ENCODE results near the gene C17orf113.
"Not testable (repeated sequence)": the region's sequence is repeated elsewhere in the genome, so short reads cannot be mapped to it uniquely, and the experiment has no call there.

Gene C17orf113

GRCh38 chr17:42042598-42043319 is 7.6 kb downstream of the C17orf113 start:
- DNase-seq (ENCODE audit: low read depth) = no peak

GRCh38 chr17:42041619-42042018 is 8.8 kb downstream of the C17orf113 start:
- DNase-seq (ENCODE audit: low read depth) = no peak

GRCh38 chr17:42040818-42041217 is 9.6 kb downstream of the C17orf113 start:
- DNase-seq (ENCODE audit: low read depth) = no peak

GRCh38 chr17:42039794-42040763 is 10.3 kb downstream of the C17orf113 start:
- no peak for DNase-seq (ENCODE audit: low read depth)

- no peak for DNase-seq (ENCODE audit: low read depth)
Observed at GRCh38 chr17:42038221-42038973, 12.0 kb downstream of the C17orf113 start.

DNA sequence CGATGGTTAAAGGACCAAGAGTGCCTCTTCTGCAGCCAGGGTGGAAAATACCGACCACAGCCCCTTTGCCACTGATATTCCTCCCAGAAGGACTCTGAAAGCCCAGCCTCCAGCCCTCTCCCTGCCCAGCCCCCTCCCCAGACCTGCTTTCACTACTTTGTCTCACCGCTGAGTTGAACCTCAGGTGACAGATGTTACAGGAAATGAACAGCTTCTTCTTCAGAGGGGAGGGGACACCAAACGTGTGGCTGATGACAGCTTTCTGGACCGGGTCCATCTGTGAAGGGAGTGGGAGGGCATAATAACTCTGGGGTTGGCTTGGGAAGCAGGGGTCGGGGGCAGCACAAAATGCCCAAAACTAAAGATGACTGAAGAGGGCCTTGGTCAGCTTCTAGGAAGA is 16.3 kb downstream of the C17orf113 start:
- no peak for DNase-seq (ENCODE audit: low read depth)

DNA sequence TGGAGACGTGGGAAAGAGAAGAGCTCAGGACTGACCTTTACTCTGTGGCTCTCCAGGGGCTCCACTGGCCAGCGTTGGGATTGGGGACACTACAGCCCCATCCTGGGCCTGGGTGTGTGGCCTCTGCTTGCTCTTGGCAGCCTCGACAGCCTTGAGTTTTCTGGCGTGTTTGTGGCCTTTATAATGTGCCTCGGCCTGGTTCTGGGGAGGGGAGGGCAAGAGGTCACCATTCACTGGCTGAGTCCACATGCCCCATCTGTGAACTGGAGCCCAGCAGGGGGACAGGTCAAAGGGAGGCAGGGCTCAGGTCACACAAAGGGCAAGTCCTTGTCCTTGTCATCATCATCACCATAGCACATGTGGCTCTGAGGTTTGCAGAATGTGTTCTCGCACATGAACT is 18.8 kb downstream of the C17orf113 start:
- DNase-seq (ENCODE audit: low read depth) = no peak

DNA sequence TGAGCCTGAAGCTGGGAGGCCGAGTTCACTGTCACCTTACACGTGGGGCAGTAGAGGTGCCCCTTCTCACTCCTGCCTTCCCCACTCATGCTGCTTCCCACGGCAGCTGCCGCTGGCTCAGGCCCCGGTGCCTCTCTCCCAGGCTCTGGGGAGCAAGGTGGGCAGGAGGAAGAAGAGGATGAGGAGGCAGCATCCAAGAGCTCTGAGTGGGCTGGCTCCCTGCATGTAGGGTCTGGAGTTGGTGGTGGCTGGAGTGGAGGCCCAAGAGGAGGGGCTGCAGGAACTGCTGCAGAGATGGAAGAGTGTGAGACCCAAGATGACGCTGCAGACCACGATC is 21.6 kb downstream of the C17orf113 start:
- DNase-seq (ENCODE audit: low read depth) = no peak

GRCh38 chr17:42027961-42028790 is 22.2 kb downstream of the C17orf113 start:
- no peak for DNase-seq (ENCODE audit: low read depth)

- no peak for DNase-seq (ENCODE audit: low read depth)
Observed at GRCh38 chr17:42027590-42027889, 22.9 kb downstream of the C17orf113 start.

DNA sequence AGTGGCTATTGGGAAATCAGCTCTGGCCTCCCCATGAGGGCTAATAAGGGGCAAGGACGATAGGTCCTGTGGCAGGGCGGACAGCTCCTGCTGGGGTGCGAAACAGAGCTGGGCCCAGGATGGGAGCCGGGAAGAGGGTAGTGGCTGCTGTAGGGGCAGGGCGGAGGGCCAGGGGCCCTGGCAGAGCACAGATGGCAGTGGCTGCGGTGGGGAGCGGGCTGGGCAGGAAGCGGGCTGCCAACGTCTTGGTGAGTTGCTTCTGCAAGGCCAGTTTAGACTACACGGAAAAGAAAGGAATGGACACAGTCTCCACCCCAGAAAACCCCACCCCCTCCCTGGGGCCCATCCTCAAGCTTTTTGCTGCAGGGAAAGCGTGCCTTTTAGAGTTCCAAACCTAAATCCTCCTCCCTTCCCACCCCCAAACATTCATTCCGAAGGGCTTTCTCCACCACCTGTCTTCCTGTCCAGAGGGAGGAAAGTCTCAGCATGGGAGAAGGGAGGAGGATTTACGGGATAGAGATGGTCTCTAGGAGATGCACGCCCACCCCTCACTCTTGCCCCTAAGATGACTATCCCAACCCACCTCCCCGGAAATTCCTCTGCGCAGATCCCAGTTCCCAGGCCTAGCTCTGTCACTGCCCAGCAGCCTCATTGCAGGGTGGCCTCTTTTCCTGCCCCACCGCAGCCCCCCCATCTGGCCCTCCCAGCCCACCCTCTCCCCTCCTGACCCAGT is 23.4 kb downstream of the C17orf113 start:
- no peak for DNase-seq (ENCODE audit: low read depth)

DNA sequence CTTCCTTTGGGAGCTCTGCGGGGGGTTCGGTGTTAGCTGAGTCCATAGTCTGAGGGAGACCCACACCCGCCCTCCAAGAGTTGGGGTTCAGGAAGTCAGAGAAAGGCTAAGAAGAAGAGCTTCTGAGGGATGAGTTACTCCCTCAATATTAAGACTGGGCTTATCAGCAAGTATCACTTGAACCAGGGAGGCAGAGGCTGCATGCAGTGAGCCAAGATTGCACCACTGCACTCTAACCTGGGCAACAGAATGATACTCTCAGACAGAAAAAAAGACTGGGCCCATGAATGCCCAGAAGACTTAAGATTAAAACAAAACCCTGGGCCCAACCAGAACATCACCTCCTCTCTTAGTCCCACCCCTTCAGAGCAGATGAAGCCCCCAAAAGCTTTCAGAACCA is 24.5 kb downstream of the C17orf113 start:
- no peak for DNase-seq (ENCODE audit: low read depth)

DNA sequence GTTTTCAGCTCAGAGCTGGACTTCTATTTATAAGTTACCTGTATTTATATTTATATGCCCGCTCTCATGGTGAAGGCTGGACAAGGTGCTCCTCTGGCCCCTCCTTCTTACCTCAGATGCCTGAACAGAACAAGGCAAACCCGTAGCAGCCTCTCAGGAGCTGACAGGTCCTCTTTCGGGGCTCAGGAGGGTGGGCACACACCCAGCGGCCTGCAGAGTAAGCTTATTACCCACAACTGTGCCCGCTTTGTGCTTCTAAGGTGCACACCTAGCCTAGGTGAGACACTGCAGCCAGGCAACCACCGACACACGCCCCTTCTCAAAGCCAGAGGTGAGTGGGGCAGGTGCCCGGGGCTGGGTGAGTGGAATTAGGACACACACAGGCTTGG is 25.2 kb downstream of the C17orf113 start:
- DNase-seq (ENCODE audit: low read depth) = no peak

- DNase-seq (ENCODE audit: low read depth) = no peak
Observed at GRCh38 chr17:42023524-42024349, 26.7 kb downstream of the C17orf113 start.

DNA sequence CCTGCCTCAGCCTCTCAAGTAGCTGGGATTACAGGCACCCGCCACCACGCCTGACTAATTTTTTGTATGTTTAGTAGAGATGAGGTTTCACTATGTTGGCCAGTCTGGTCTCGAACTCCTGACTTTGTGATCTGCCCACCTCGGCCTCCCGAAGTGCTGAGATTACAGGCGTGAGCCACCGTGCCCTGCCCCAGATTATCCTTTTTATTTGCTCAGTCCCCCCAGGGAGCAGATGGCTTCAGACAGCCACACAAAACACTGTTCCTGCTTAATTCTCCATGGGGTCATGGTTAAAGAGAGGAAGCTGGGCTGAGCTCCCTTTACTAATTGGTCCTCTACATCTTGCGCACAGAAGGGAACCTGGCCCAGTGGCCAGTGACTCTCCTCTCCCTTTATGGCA is 29.6 kb downstream of the C17orf113 start:
- DNase-seq (ENCODE audit: low read depth) = not testable (repeated sequence)

- DNase-seq (ENCODE audit: low read depth) = peak; percentile 46
Observed at GRCh38 chr17:42019509-42020404, 30.6 kb downstream of the C17orf113 start, which contains the start of gene NKIRAS2. TSS of gene NKIRAS2 (plus strand) at chr17:42020090. CDS start at chr17:42021578, 1,488 bp downstream.

GRCh38 chr17:42018988-42019387 is 31.4 kb downstream of the C17orf113 start:
- DNase-seq (ENCODE audit: low read depth) = no peak

DNA sequence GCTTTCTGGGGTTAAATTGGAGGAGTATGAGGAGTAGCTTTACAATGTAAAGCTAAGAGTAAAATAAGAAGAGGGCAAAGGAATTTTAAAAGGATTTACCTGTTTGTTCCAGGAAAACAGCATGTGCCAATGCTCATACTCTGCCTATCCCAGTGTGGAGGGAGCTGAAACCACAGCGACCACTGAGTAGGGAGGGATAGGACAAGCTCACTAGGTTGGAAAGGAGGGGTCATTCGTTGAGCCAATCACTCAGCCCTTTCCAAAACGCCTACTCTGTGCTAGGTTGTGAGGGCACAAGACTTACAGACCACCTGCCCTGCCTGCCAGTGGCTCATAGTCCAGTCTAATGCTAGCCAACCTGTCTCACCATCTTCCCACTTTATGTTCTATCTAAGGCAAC is 32.1 kb downstream of the C17orf113 start:
- no peak for DNase-seq (ENCODE audit: low read depth)

- DNase-seq (ENCODE audit: low read depth) = no peak
Observed at GRCh38 chr17:42017866-42018200, 32.6 kb downstream of the C17orf113 start.
